Transverse colon (tissue), 4 donors: ENCODE data around the gene DEDD.

ENCODE experiments used
- EP300 ChIP-seq: sonication (generic); formaldehyde crosslinking; IDR thresholded peaks from one replicate; pipeline ENCODE4 v1.6.1; 2017; ENCODE audit warnings: antibody characterized with exemption, low read depth
- POLR2A ChIP-seq: fragments of 450-650 bp; IDR thresholded peaks from one replicate; pipeline ENCODE4 v1.6.1; 2016; ENCODE audit warnings: antibody characterized with exemption, mild to moderate bottlenecking, moderate library complexity
- POLR2AphosphoS5 ChIP-seq, 3 donors: sonication (generic); formaldehyde crosslinking; IDR thresholded peaks; one replicate each; pipeline ENCODE4 v1.6.1; 2016; ENCODE audit warnings: antibody characterized with exemption in 3 of 3
- TF ChIP-seq, protein P1 (sequence below), 5 experiments: fragments of 200-600 bp in 3 of 5; fragments of 450-650 bp in 2 of 5; sonication (generic) in 3 of 5; IDR thresholded peaks; 1 replicate in 2 of 5; 2 replicates in 3 of 5; pipeline ENCODE4 v1.5.1; 2016 to 2017; ENCODE audit warnings: antibody characterized with exemption in 5 of 5, inconsistent platforms in 3 of 5, mild to moderate bottlenecking in 2 of 5, moderate library complexity in 1 of 5

DNA sequence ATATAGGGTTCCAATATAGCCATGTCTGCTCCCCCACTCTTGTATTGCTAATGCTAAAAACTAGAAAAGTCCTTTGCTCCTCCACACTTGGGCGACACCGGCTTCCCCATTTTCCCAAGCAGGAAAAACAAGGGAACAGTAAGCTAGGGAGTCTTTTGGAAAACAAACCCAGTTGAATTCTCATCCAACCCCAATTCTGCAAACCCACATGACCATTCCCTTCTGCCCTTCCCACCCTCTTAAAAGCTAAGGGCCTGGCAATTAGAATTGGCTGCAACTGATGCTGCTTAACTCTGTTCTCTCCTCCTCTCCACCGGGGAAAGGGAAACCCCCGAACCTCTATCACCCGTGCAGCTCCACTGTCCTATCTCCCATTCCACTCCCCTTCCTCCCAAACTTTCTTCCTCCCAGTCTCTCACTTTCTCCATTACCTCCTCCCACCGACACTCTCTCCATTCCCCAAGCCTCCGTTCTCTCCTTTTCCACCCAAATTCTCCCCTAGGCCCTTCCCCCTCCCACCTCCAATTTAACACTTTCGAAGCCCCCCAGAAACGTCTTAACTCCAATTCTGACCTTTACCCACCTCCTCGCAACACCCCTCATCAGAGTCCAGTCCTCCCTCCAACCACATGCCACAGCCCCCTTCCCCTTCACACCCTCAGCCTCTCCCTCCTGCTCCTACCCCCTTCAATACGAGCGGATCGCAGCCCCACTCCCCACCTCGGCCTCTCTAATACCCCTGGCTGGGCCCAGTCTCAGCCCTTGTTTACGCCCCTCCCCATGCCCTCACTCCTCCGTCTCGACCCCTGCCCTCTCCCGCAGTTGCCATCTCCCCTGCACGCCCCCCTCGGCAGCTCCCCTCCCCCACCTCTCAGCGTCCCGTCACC lies 701 bp downstream of the DEDD start:
- TF ChIP-seq, protein P1, sequence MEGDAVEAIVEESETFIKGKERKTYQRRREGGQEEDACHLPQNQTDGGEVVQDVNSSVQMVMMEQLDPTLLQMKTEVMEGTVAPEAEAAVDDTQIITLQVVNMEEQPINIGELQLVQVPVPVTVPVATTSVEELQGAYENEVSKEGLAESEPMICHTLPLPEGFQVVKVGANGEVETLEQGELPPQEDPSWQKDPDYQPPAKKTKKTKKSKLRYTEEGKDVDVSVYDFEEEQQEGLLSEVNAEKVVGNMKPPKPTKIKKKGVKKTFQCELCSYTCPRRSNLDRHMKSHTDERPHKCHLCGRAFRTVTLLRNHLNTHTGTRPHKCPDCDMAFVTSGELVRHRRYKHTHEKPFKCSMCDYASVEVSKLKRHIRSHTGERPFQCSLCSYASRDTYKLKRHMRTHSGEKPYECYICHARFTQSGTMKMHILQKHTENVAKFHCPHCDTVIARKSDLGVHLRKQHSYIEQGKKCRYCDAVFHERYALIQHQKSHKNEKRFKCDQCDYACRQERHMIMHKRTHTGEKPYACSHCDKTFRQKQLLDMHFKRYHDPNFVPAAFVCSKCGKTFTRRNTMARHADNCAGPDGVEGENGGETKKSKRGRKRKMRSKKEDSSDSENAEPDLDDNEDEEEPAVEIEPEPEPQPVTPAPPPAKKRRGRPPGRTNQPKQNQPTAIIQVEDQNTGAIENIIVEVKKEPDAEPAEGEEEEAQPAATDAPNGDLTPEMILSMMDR (IDR thresholded peaks at IDR 0.05) = no peak
- TF ChIP-seq POLR2A (no peak), POLR2AphosphoS5 (IDR thresholded peaks at IDR 0.05) (no peak), EP300 (no peak)
